GM18868 (cell line): ENCODE measurements around the gene APRT.

ENCODE experiments used
- ATAC-seq: cut with Tn5 transposase; IDR thresholded peaks from one replicate; pipeline ENCODE4 v1.9.1; 2021; ENCODE audit warnings: mild to moderate bottlenecking, moderate library complexity; ENCODE audit not compliant: unreplicated experiment

Gene APRT

GRCh38 chr16:88811769-88812512 lies at the start of gene APRT:
Gene APRT, minus strand, starts transcription at chr16:88811928. Its CDS starts 29 bp downstream, at chr16:88811899.
- peak; percentile 64 for ATAC-seq

- no peak for ATAC-seq
Observed at GRCh38 chr16:88861359-88861758, 49.6 kb upstream of the APRT start.

GRCh38 chr16:88859381-88860091 lies 47.8 kb upstream of the APRT start:
- no peak for ATAC-seq

- ATAC-seq = peak; percentile 43
Observed at GRCh38 chr16:88857728-88858339, 46.1 kb upstream of the APRT start.

GRCh38 chr16:88856828-88857727 lies 45.4 kb upstream of the APRT start, which contains the start of the genes GALNS and TRAPPC2L:
Gene GALNS, minus strand, starts transcription at chr16:88856947. Its CDS starts 70 bp downstream, at chr16:88856877.
Gene TRAPPC2L, plus strand, starts transcription at chr16:88857127. Its CDS starts 24 bp downstream, at chr16:88857151.
- ATAC-seq = peak; percentile 76

GRCh38 chr16:88856122-88856827 lies 44.5 kb upstream of the APRT start:
- no peak for ATAC-seq

- no peak for ATAC-seq
Observed at GRCh38 chr16:88855736-88856121, 44.0 kb upstream of the APRT start.

GRCh38 chr16:88855176-88855575 lies 43.4 kb upstream of the APRT start:
- ATAC-seq = no peak

- no peak for ATAC-seq
Observed at GRCh38 chr16:88854306-88855111, 42.8 kb upstream of the APRT start.

- no peak for ATAC-seq
Observed at GRCh38 chr16:88853325-88853941, 41.7 kb upstream of the APRT start.

GRCh38 chr16:88851616-88852015 lies 39.9 kb upstream of the APRT start:
- ATAC-seq = no peak

- ATAC-seq = no peak
Observed at GRCh38 chr16:88850531-88851199, 38.9 kb upstream of the APRT start.

GRCh38 chr16:88848557-88848956 lies 36.8 kb upstream of the APRT start:
- ATAC-seq = no peak

GRCh38 chr16:88847654-88848053 lies 35.9 kb upstream of the APRT start:
- no peak for ATAC-seq

- no peak for ATAC-seq
Observed at GRCh38 chr16:88846088-88846487, 34.4 kb upstream of the APRT start.

- ATAC-seq = no peak
Observed at GRCh38 chr16:88844419-88845036, 32.8 kb upstream of the APRT start.

GRCh38 chr16:88843256-88843655 lies 31.5 kb upstream of the APRT start:
- ATAC-seq = no peak

- ATAC-seq = no peak
Observed at GRCh38 chr16:88842806-88843205, 31.1 kb upstream of the APRT start.
